Mononuclear cell (primary cell): ENCODE results near the gene AQP5. TPM values are rescaled to one million over a fixed set of nuclear protein-coding genes. Genes with fewer than 3 reads are reported as not detected.

Experiments used
- H3K27me3 ChIP-seq: 2 replicates; pipeline ENCODE4 v1.6.0; 2011; ENCODE audit warnings: low read length, control low read depth; ENCODE audit not compliant: insufficient read depth
- H3K4me1 ChIP-seq: 2 replicates; pipeline ENCODE4 v1.5.1; 2011; ENCODE audit warnings: mild to moderate bottlenecking, low read length, control low read depth; ENCODE audit not compliant: insufficient read depth
- H3K4me3 ChIP-seq: 2 replicates; pipeline ENCODE4 v1.5.1; 2011; ENCODE audit warnings: mild to moderate bottlenecking, low read length, moderate library complexity
- H3K9me3 ChIP-seq: 2 replicates; pipeline ENCODE4 v1.5.1; 2011; ENCODE audit warnings: low read depth, mild to moderate bottlenecking, control low read depth, low read length
- total RNA-seq: library from RNA; depleted of rRNA; stranded (reverse); fragments of >200 nt; gene quantifications from one replicate; pipeline ENCODE4 v1.2.3, GENCODE V29; 2012

The AQP5 gene
- not detected for total RNA-seq

- peaks cover 57% of the 10 kb centered on the region for H3K27me3 ChIP-seq
- H3K9me3 ChIP-seq: no peaks in the 10 kb centered on the region
- H3K4me1 ChIP-seq: peaks cover 7% of the 10 kb centered on the region
- no peak within 1 kb of the TSS for H3K4me3 ChIP-seq
These were observed at the start of gene AQP5 for GRCh38 chr12:49961111-49961922. AQP5 (plus strand) TSS chr12:49961872; CDS start chr12:49962018, 146 bp downstream.

GRCh38 chr12:49912345-49913255 is 49.1 kb upstream of the AQP5 start:
- Histone ChIP-seq H3K9me3 (no peaks in the 10 kb centered on the region), H3K4me3 (no peak overlapping the region), H3K4me1 (no peaks in the 10 kb centered on the region), H3K27me3 (peaks cover 2% of the 10 kb centered on the region)

- Histone ChIP-seq H3K27me3 (peaks cover 2% of the 10 kb centered on the region), H3K4me1 (peaks cover 11% of the 10 kb centered on the region), H3K9me3 (no peaks in the 10 kb centered on the region), H3K4me3 (no peak overlapping the region)
These were observed 45.3 kb upstream of the AQP5 start for GRCh38 chr12:49916129-49916919.

- H3K9me3 ChIP-seq: no peaks in the 10 kb centered on the region
- H3K4me3 ChIP-seq: no peak overlapping the region
- peaks cover 2% of the 10 kb centered on the region for H3K27me3 ChIP-seq
- peaks cover 11% of the 10 kb centered on the region for H3K4me1 ChIP-seq
These were observed 44.4 kb upstream of the AQP5 start for GRCh38 chr12:49917166-49917787.

- Histone ChIP-seq H3K4me3 (no peak overlapping the region), H3K27me3 (peaks cover 2% of the 10 kb centered on the region), H3K4me1 (peaks cover 11% of the 10 kb centered on the region), H3K9me3 (no peaks in the 10 kb centered on the region)
These were observed 43.9 kb upstream of the AQP5 start for GRCh38 chr12:49917788-49918173.

- Histone ChIP-seq H3K9me3 (no peaks in the 10 kb centered on the region), H3K4me3 (no peak overlapping the region), H3K27me3 (peaks cover 2% of the 10 kb centered on the region), H3K4me1 (peaks cover 11% of the 10 kb centered on the region)
These were observed 41.3 kb upstream of the AQP5 start for GRCh38 chr12:49920241-49920914.

GRCh38 chr12:49920915-49921286 is 40.8 kb upstream of the AQP5 start:
- H3K4me3 ChIP-seq: no peak overlapping the region
- H3K27me3 ChIP-seq: peaks cover 2% of the 10 kb centered on the region
- peaks cover 11% of the 10 kb centered on the region for H3K4me1 ChIP-seq
- no peaks in the 10 kb centered on the region for H3K9me3 ChIP-seq

GRCh38 chr12:49921299-49921698 is 40.4 kb upstream of the AQP5 start:
- Histone ChIP-seq H3K4me3 (no peak overlapping the region), H3K4me1 (peaks cover 11% of the 10 kb centered on the region), H3K27me3 (peaks cover 2% of the 10 kb centered on the region), H3K9me3 (no peaks in the 10 kb centered on the region)

- H3K9me3 ChIP-seq: no peaks in the 10 kb centered on the region
- peaks cover 11% of the 10 kb centered on the region for H3K4me1 ChIP-seq
- peaks cover 2% of the 10 kb centered on the region for H3K27me3 ChIP-seq
- H3K4me3 ChIP-seq: no peak overlapping the region
These were observed 39.7 kb upstream of the AQP5 start for GRCh38 chr12:49921936-49922335.

GRCh38 chr12:49922349-49923034 is 39.2 kb upstream of the AQP5 start:
- Histone ChIP-seq H3K27me3 (peaks cover under 1% of the 10 kb centered on the region), H3K4me1 (peaks cover 11% of the 10 kb centered on the region), H3K9me3 (no peaks in the 10 kb centered on the region), H3K4me3 (no peak overlapping the region)

GRCh38 chr12:49923035-49923644 is 38.5 kb upstream of the AQP5 start:
- peaks cover 11% of the 10 kb centered on the region for H3K4me1 ChIP-seq
- H3K27me3 ChIP-seq: no peaks in the 10 kb centered on the region
- H3K9me3 ChIP-seq: no peaks in the 10 kb centered on the region
- no peak overlapping the region for H3K4me3 ChIP-seq

GRCh38 chr12:49923880-49924556 is 37.7 kb upstream of the AQP5 start:
- Histone ChIP-seq H3K4me3 (no peak overlapping the region), H3K4me1 (peaks cover 11% of the 10 kb centered on the region), H3K9me3 (no peaks in the 10 kb centered on the region), H3K27me3 (no peaks in the 10 kb centered on the region)
